ENCODE results near the gene SLC38A6. TPM values are rescaled to one million over a fixed set of nuclear protein-coding genes. Genes with fewer than 3 reads are reported as not detected.

SLC38A6 gene
- total RNA-seq, 4 donors from 2014 or later, result 10.4 to 34.2 (median 21.7) TPM

GRCh38 chr14:60944204-60944603 lies 36.8 kb upstream of the SLC38A6 start:
- no peaks in the 10 kb centered on the region for H3K9me3 ChIP-seq
- TF ChIP-seq CTCF (IDR thresholded peaks at IDR 0.05) (no peak), EP300 (IDR thresholded peaks at IDR 0.05) (no peak), POLR2A (IDR thresholded peaks at IDR 0.05) (no peak)
- no peaks in the 10 kb centered on the region for H3K36me3 ChIP-seq
- DNase-seq (ENCODE audit: low spot score in 2 of 2), result no peak
- peaks cover 0 to 14% (median 0%) of the 10 kb centered on the region in 4 donors for H3K4me1 ChIP-seq
- no peaks in the 10 kb centered on the region for H3K27me3 ChIP-seq
- WGBS, 2 donors, result 44 to 50% methylated on average over 4 of the region's 4 CpGs
- no peak overlapping the region for H3K4me3 ChIP-seq
- H3K27ac ChIP-seq, result no peak overlapping the region

DNA sequence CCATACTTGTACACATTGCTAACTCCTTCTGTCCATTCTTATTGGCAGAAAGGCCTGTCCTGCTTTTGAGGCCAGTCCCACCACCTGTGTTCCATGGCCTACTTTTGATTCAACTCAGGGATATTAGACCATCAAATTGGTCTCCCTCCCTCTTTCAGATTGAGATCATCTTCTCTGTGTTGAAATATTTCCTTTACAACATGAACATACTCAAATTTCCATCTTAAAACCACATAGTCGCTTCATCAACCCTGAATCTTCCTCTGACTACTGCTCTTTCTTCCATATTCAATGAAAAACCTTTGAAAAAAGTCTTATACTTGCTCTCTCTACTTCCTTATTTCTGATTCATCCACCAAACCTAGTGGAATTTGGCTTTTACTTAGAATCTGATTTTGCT lies 35.1 kb upstream of the SLC38A6 start:
- TF ChIP-seq EP300 (IDR thresholded peaks at IDR 0.05) (no peak), CTCF (IDR thresholded peaks at IDR 0.05) (no peak), POLR2A (IDR thresholded peaks at IDR 0.05) (no peak)
- no peak overlapping the region for H3K4me3 ChIP-seq
- no peak overlapping the region for H3K27ac ChIP-seq
- no peaks in the 10 kb centered on the region for H3K36me3 ChIP-seq
- WGBS, 2 donors, result 89 to 98% methylated on average over 1 of the region's 1 CpG
- H3K27me3 ChIP-seq, result no peaks in the 10 kb centered on the region
- no peaks in the 10 kb centered on the region for H3K9me3 ChIP-seq
- H3K4me1 ChIP-seq, result peaks cover 0 to 14% (median 0%) of the 10 kb centered on the region in 4 donors
- no peak for DNase-seq (ENCODE audit: low spot score in 2 of 2)

GRCh38 chr14:60946773-60947172 lies 34.3 kb upstream of the SLC38A6 start:
- no peaks in the 10 kb centered on the region for H3K36me3 ChIP-seq
- H3K27me3 ChIP-seq, result no peaks in the 10 kb centered on the region
- no peak overlapping the region for H3K27ac ChIP-seq
- DNase-seq (ENCODE audit: low spot score in 2 of 2), result no peak
- TF ChIP-seq CTCF (IDR thresholded peaks at IDR 0.05), result no peak
- no peak for TF ChIP-seq POLR2A (IDR thresholded peaks at IDR 0.05)
- no peak for TF ChIP-seq EP300 (IDR thresholded peaks at IDR 0.05)
- H3K9me3 ChIP-seq, result no peaks in the 10 kb centered on the region
- H3K4me1 ChIP-seq, result peaks cover 0 to 19% (median 0%) of the 10 kb centered on the region in 4 donors
- 85% methylated on average over 3 of the region's 3 CpGs for WGBS, 2 donors
- no peak overlapping the region for H3K4me3 ChIP-seq

DNA sequence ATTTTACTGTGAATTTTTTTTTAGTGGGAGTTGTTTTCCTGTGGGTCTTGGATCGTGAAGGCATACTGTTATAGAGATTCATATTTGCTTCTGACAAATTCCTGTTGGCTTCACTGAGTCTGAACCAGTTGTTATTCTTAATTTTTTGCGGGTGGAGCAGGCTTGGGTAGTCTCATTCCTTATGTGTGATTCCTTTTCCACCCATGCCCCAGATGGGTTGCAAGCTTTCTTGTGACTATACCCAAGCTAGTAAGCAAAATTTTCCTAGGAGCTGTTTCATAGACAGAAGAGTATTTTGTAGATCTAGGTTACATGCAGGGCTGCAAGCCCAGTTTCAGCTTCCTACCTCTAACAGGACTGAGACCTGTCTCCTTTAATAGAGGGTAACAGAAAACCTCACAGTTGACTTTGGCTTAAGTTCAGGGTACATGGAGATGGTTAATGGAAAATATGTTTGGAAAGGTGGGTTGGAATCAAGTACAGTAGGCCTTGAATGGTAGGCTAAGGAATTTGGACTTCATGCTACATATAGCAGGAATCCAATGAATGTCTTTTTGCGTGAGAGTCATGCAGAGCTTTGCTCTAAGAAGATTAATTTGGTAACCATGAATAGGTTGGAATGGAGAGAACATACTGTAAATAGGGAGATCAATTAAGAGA lies 29.1 kb upstream of the SLC38A6 start:
- H3K4me3 ChIP-seq, result no peak overlapping the region
- no peak overlapping the region for H3K27ac ChIP-seq
- H3K36me3 ChIP-seq, result peaks cover 0 to 5% (median 0%) of the 10 kb centered on the region in 3 donors
- no peak for TF ChIP-seq CTCF (IDR thresholded peaks at IDR 0.05)
- no peak for TF ChIP-seq EP300 (IDR thresholded peaks at IDR 0.05)
- TF ChIP-seq POLR2A (IDR thresholded peaks at IDR 0.05), result no peak
- DNase-seq (ENCODE audit: low spot score in 2 of 2), result no peak
- H3K9me3 ChIP-seq, result peaks cover 0 to 39% (median 8%) of the 10 kb centered on the region in 4 donors
- peaks cover 0 to 6% (median 0%) of the 10 kb centered on the region in 4 donors for H3K4me1 ChIP-seq
- WGBS, 2 donors, result 51 to 54% methylated on average over 3 of the region's 3 CpGs
- no peaks in the 10 kb centered on the region for H3K27me3 ChIP-seq

- H3K27ac ChIP-seq, result no peak overlapping the region
- H3K4me1 ChIP-seq, result peaks cover 0 to 4% (median 0%) of the 10 kb centered on the region in 4 donors
- peaks cover 0 to 72% (median 13%) of the 10 kb centered on the region in 4 donors for H3K9me3 ChIP-seq
- peaks cover 0 to 25% (median 0%) of the 10 kb centered on the region in 3 donors for H3K36me3 ChIP-seq
- no peak for DNase-seq (ENCODE audit: low spot score in 2 of 2)
- 91 to 93% methylated on average over 4 of the region's 4 CpGs for WGBS, 2 donors
- no peak for TF ChIP-seq POLR2A (IDR thresholded peaks at IDR 0.05)
- TF ChIP-seq EP300 (IDR thresholded peaks at IDR 0.05), result no peak
- no peak for TF ChIP-seq CTCF (IDR thresholded peaks at IDR 0.05)
- no peaks in the 10 kb centered on the region for H3K27me3 ChIP-seq
- no peak overlapping the region for H3K4me3 ChIP-seq
Observed at GRCh38 chr14:60956202-60956601, 24.8 kb upstream of the SLC38A6 start.

Measured in tibial nerve (tissue), 4 donors.